HG03442 (cell line): ENCODE results near the gene ERG.

Experiments
- ATAC-seq: cut with Tn5 transposase; IDR thresholded peaks from one replicate; pipeline ENCODE4 v1.9.1; 2021; ENCODE audit warnings: mild to moderate bottlenecking, moderate library complexity; ENCODE audit not compliant: unreplicated experiment

ERG gene

GRCh38 chr21:38341546-38342012 lies 156.7 kb downstream of the ERG start:
- no peak for ATAC-seq

DNA sequence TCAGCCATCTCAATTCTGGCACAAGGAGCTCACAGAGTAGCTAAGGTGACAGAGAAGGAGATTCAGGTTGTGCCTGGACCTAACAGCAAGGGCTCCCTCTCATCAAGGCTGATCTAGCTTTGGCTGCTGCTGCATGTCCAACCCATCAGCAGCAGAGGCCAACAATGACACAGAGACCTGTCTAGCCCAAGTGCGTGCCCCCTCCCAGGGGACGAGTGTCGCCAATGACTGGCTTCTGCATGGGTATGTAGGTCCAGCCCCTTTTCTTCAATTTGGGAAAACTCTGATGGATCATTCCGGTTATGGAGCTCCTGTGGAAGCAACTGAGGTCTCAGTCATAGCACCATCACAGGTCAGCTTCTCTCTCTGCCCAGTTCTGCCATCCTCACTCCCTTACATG lies 158.1 kb downstream of the ERG start:
- no peak for ATAC-seq

- no peak for ATAC-seq
These were observed 160.5 kb downstream of the ERG start for GRCh38 chr21:38337793-38338192.

- ATAC-seq: no peak
These were observed 163.4 kb downstream of the ERG start for GRCh38 chr21:38334866-38335265.

GRCh38 chr21:38333301-38334272 lies 164.7 kb downstream of the ERG start:
- ATAC-seq: no peak

DNA sequence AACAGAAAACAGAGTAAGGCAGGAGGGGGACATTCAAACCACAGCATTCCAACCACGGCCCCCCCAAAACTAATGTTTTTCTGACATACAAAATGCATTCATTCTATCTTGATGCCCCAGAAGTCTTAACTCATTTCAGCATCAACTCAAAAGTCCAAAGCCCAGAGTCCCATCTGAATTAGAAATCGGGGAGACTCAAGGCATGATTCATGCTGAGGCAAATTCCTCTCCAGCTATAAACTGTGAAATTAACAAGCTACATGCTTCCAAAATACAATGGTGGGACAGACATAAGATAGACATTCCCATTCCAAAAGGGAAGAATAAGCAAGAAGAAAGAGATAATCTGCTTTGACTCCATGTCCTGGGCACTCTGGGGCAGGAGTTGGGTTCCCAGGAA lies 167.6 kb downstream of the ERG start:
- ATAC-seq: no peak
